SK-N-MC (cell line): ENCODE results near the gene DLG2.

ENCODE experiments used
- EZH2 ChIP-seq: fragments of 200-600 bp; sonication (generic); IDR thresholded peaks from one replicate; pipeline ENCODE4 v1.6.1; 2017; ENCODE audit warnings: antibody characterized with exemption
- FOXP2 ChIP-seq: optimal IDR thresholded peaks from 2 replicates; pipeline ENCODE3; 2011; ENCODE audit warnings: mild to moderate bottlenecking, moderate library complexity; ENCODE audit not compliant: insufficient read depth; ENCODE audit errors: extremely low read length, control extremely low read depth
- POLR2AphosphoS5 ChIP-seq: IDR thresholded peaks from 2 replicates; pipeline ENCODE4 v1.6.1; 2012; ENCODE audit warnings: mild to moderate bottlenecking, low read depth, low read length, borderline replicate concordance

DNA sequence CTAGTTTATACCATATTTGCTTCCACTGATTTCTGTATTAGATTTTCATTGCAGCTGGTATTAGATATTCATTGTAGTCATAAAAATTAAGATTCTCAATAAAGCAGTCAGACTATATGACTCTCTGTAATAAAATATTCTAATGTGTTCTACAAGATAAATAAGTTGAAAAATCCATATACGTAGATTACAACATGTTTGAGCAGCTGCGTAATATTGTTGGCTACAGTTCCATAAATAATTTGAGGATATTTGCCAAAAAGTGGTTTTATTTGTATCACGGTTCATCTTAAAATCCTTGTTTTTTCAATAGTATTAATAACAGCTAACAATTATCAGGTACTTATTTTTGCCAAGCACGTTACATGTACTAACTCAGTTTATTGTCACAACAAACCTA is 1672.4 kb downstream of the DLG2 start:
- TF ChIP-seq EZH2: no peak
- TF ChIP-seq POLR2AphosphoS5: no peak
- no peak for TF ChIP-seq FOXP2
